Right renal pelvis (tissue), 4 donors: ENCODE data around the gene ALDH3A1. TPM values are rescaled to one million over a fixed set of nuclear protein-coding genes. Genes with fewer than 3 reads are reported as not detected.

Source experiments
- DNase-seq, 4 donors: peaks; one replicate each; pipeline ENCODE4 v3.0.0-alpha.2; 2013; ENCODE audit warnings: low read depth in 4 of 4, low spot score in 3 of 4, missing footprints in 1 of 4
- polyA plus RNA-seq, 4 donors: library from polyadenylated mRNA; unstranded; fragments of 120-200 nt; gene quantifications; one replicate each; pipeline ENCODE4 v1.2.1, GENCODE V29; 2013; ENCODE audit not compliant: insufficient read length in 4 of 4

Gene ALDH3A1
- polyA plus RNA-seq, 4 donors, result 1.4 to 1.6 (median 1.4) TPM

GRCh38 chr17:19743101-19744100 lies 4.7 kb downstream of the ALDH3A1 start:
- no peak for DNase-seq

- DNase-seq, result no peak
Observed at GRCh38 chr17:19742495-19742894, 5.6 kb downstream of the ALDH3A1 start.

GRCh38 chr17:19741832-19742457 lies 6.2 kb downstream of the ALDH3A1 start:
- no peak for DNase-seq

- DNase-seq, result no peak
Observed at GRCh38 chr17:19740933-19741332, 7.2 kb downstream of the ALDH3A1 start.

- no peak for DNase-seq
Observed at GRCh38 chr17:19739241-19740201, 8.6 kb downstream of the ALDH3A1 start.

GRCh38 chr17:19738757-19739156 lies 9.3 kb downstream of the ALDH3A1 start:
- no peak for DNase-seq

- no peak for DNase-seq
Observed at GRCh38 chr17:19738073-19738449, 10.0 kb downstream of the ALDH3A1 start.

- no peak for DNase-seq
Observed at GRCh38 chr17:19737305-19738072, 10.6 kb downstream of the ALDH3A1 start.

- no peak for DNase-seq
Observed at GRCh38 chr17:19736071-19736470, 12.0 kb downstream of the ALDH3A1 start.

GRCh38 chr17:19733953-19734526 lies 14.1 kb downstream of the ALDH3A1 start:
- DNase-seq, result no peak

- no peak for DNase-seq
Observed at GRCh38 chr17:19731626-19732025, 16.5 kb downstream of the ALDH3A1 start.

- no peak for DNase-seq
Observed at GRCh38 chr17:19730843-19731242, 17.3 kb downstream of the ALDH3A1 start.

GRCh38 chr17:19729900-19730299 lies 18.2 kb downstream of the ALDH3A1 start:
- no peak for DNase-seq

- DNase-seq, result no peak
Observed at GRCh38 chr17:19728084-19728495, 20.0 kb downstream of the ALDH3A1 start.

GRCh38 chr17:19727501-19728078 lies 20.5 kb downstream of the ALDH3A1 start:
- DNase-seq, result no peak

- DNase-seq, result no peak
Observed at GRCh38 chr17:19726631-19727376, 21.3 kb downstream of the ALDH3A1 start.

- no peak for DNase-seq
Observed at GRCh38 chr17:19725486-19725885, 22.6 kb downstream of the ALDH3A1 start.
